Astrocyte (in vitro differentiated cells and primary cell): ENCODE data around the gene AQP1.

Experiments used
- EZH2 ChIP-seq: IDR thresholded peaks from 2 replicates; pipeline ENCODE4 v1.6.1; 2012; ENCODE audit warnings: mild to moderate bottlenecking, low read length, inconsistent platforms; ENCODE audit not compliant: insufficient read depth
- TF ChIP-seq, protein P1 (sequence below): IDR thresholded peaks from 2 replicates; pipeline ENCODE4 v1.5.1; 2011; ENCODE audit warnings: low read depth, mild to moderate bottlenecking, inconsistent platforms, low read length, moderate library complexity; ENCODE audit not compliant: insufficient read depth

GRCh38 chr7:30968294-30968693 is 56.6 kb downstream of the AQP1 start:
- TF ChIP-seq, protein P1, sequence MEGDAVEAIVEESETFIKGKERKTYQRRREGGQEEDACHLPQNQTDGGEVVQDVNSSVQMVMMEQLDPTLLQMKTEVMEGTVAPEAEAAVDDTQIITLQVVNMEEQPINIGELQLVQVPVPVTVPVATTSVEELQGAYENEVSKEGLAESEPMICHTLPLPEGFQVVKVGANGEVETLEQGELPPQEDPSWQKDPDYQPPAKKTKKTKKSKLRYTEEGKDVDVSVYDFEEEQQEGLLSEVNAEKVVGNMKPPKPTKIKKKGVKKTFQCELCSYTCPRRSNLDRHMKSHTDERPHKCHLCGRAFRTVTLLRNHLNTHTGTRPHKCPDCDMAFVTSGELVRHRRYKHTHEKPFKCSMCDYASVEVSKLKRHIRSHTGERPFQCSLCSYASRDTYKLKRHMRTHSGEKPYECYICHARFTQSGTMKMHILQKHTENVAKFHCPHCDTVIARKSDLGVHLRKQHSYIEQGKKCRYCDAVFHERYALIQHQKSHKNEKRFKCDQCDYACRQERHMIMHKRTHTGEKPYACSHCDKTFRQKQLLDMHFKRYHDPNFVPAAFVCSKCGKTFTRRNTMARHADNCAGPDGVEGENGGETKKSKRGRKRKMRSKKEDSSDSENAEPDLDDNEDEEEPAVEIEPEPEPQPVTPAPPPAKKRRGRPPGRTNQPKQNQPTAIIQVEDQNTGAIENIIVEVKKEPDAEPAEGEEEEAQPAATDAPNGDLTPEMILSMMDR: no peak
- no peak for TF ChIP-seq EZH2
